Dermis blood vessel endothelial cell (primary cell): ENCODE data around the gene BFSP2. TPM values are rescaled to one million over a fixed set of nuclear protein-coding genes. Genes with fewer than 3 reads are reported as not detected.
"Not testable (repeated sequence)": the region's sequence is repeated elsewhere in the genome, so short reads cannot be mapped to it uniquely, and the experiment has no call there.

Source experiments
- DNase-seq: peaks from one replicate; pipeline ENCODE4 v3.0.0; 2010
- total RNA-seq: library from RNA; depleted of rRNA; stranded (reverse); fragments of >200 nt; gene quantifications from 2 replicates; pipeline ENCODE4 v1.2.3, GENCODE V29; 2014

BFSP2 gene
- total RNA-seq, 1 donor from 2014 or later, result not detected

GRCh38 chr3:133460809-133461208 lies 61.0 kb downstream of the BFSP2 start:
- no peak for DNase-seq

GRCh38 chr3:133461291-133461690 lies 61.4 kb downstream of the BFSP2 start:
- DNase-seq, result no peak

GRCh38 chr3:133463347-133463860 lies 63.5 kb downstream of the BFSP2 start:
- peak; percentile 14 for DNase-seq

DNA sequence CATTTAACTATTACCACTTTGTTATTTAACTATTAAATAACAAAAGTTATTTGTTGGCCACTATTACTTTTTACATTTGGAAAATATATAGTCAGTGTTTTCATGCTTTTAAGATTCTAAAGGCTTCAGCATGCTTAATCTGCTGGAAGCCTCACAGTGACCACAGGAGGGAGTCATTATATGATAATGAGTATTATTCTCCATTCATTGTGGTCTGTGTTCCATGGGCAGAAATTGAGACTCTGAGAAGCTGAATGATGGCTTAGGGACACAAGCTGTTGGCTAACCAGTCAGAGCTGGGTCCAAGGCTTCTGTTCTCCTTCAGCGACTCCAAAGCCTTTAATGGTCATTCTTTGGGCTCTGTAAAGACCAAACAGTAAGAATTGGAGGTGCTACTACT lies 64.7 kb downstream of the BFSP2 start:
- DNase-seq, result peak; percentile 47

GRCh38 chr3:133466531-133467386 lies 66.9 kb downstream of the BFSP2 start:
- no peak for DNase-seq

DNA sequence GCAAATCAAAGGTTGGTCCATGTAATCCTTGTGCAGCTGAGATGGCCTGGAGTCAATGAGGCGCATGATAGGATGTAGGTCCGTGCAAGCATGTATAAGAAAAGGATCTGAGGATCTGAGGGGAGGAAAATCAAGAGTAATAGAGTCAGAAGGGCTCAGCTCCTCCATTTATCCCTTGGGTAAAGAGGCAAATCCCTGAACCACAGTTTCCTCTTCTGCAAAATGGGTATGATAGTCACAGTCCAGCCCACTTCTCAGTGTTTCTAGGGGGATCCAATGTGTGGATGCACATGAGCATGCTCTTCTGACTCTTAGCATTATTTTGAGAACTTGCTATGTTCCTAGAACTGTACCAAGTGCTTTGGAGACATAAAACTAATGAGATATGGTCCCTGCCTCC lies 67.9 kb downstream of the BFSP2 start:
- DNase-seq, result no peak

- no peak for DNase-seq
These were observed 68.4 kb downstream of the BFSP2 start for GRCh38 chr3:133468251-133468721.

DNA sequence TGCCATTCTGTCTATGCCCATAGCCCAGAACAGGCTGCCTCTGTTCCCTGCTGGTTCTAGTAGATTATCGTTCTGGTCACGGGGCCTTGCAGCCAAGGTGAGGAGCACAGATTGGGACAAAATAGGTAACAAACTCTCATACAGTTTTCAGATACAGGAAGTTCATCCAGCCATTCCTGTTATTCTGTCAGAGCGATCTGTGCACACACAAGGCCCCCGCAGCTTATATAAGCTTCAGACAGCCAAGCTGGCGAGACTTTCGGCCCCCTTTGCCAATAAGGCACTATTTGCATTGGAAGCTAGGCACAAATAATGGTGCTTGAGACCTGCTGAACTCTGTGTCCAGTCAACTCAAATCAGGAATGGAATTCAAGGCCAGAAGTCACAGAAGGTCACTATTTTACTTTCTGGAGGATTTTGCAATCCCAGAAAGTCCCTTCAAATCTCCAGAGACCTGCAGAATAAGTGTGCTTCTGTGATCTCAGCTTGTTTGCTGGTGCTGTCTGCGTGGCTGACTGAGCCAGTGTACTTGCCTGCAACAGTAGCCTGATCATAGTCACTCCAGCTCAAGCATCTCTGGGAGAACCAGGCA lies 69.4 kb downstream of the BFSP2 start:
- no peak for DNase-seq

DNA sequence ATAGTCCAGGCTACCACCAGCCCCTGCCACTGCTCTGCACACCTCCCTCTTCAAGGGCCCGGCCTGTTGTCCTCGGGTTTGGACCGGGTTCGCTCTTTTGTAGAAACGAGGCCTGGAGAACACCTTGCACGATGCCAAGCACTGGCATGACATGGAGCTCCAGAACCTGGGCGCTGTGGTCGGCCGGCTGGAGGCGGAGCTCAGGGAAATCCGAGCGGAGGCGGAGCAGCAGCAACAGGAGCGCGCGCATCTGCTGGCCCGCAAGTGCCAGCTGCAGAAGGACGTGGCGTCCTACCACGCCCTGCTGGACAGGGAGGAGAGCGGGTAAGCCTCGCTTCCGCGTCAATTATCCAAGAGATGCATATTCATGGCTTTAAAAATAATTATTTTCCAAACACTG lies 72.4 kb downstream of the BFSP2 start:
- peak; percentile 20 for DNase-seq

- no peak for DNase-seq
These were observed 73.0 kb downstream of the BFSP2 start for GRCh38 chr3:133472889-133473288.

- not testable (repeated sequence) for DNase-seq
These were observed 73.8 kb downstream of the BFSP2 start for GRCh38 chr3:133473472-133474191.

GRCh38 chr3:133474251-133474801 lies 74.5 kb downstream of the BFSP2 start:
- peak; percentile 10 for DNase-seq

- no peak for DNase-seq
These were observed 75.0 kb downstream of the BFSP2 start for GRCh38 chr3:133474817-133475216.

- no peak for DNase-seq
These were observed 75.6 kb downstream of the BFSP2 start for GRCh38 chr3:133475245-133476010.

GRCh38 chr3:133476971-133477375 lies 77.1 kb downstream of the BFSP2 start:
- no peak for DNase-seq

- no peak for DNase-seq
These were observed 77.6 kb downstream of the BFSP2 start for GRCh38 chr3:133477487-133477886.

- no peak for DNase-seq
These were observed 78.8 kb downstream of the BFSP2 start for GRCh38 chr3:133478624-133479023.

DNA sequence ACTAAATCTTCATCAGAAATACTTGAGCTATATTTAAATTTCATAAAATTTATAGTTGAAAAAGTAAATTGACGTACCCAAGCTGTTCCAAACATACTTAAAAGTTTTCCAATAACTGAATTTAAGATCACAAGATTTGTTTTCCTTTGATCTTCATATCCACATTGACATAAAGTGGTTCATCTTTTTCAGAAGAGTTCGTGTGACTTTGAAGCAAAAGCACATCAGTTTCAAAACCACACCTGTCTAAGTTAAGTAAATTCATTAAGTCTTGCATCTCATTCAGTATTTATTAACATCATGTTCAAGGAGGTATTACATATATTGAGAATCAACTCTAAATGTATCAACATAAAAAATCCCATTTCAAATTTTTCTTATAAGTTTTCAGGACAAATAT lies 79.5 kb downstream of the BFSP2 start:
- DNase-seq, result no peak

DNA sequence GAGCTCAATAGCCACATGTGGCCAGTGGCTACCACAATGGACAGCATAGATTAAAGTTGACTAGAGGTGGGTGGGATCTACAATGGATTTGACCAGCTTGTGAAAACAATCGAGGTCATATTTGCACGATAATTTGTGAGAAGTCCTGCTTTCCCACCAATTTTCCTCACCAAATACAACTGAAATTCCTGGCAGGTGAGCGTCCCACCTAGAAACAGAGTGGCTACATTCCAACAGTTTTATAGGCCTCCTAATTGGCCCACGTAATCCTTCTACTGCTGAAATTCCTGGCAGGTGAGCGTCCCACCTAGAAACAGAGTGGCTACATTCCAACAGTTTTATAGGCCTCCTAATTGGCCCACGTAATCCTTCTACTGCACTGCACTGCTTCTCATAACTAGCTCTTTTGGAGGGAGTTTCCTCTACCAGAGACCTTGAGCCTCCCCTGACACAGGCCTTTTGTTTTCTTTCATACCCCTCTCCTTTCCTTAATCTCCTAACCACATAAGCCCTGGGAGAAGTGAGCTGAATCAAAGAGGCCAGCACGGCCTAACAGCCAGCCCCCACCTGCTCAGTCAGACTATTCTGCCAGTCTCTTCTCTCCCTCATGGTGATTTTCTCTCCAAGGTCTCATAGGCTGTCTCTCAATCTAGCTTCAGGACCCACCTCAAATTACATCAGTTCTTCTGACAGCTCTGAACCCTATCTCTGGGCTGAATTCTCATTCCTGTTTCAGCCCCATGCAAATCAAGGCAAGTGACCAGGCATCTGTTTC lies 80.2 kb downstream of the BFSP2 start:
- DNase-seq, result no peak

- DNase-seq, result not testable (repeated sequence)
These were observed 82.6 kb downstream of the BFSP2 start for GRCh38 chr3:133482474-133482873.

GRCh38 chr3:133486658-133487057 lies 86.8 kb downstream of the BFSP2 start:
- DNase-seq, result no peak
